HepG2 (cell line): ENCODE data around the gene AMOTL2. TPM values are rescaled to one million over a fixed set of nuclear protein-coding genes. Genes with fewer than 3 reads are reported as not detected.

Experiments used
- CEBPG ChIP-seq: IDR thresholded peaks from 2 replicates; pipeline ENCODE4 v1.6.1; 2016
- GPN1 ChIP-seq: sonication (generic); formaldehyde crosslinking; IDR thresholded peaks from 2 replicates; pipeline ENCODE4 v1.5.1; 2020; ENCODE audit warnings: missing genetic modification reagents, borderline replicate concordance
- HDAC2 ChIP-seq: sonication (generic); formaldehyde crosslinking; IDR thresholded peaks from 2 replicates; pipeline ENCODE4 v1.4.0; 2020; ENCODE audit warnings: missing genetic modification reagents
- KDM5B ChIP-seq: sonication (generic); formaldehyde crosslinking; IDR thresholded peaks from 2 replicates; pipeline ENCODE4 v1.4.0; 2020; ENCODE audit warnings: missing genetic modification reagents, mild to moderate bottlenecking, borderline replicate concordance
- KIAA2018 ChIP-seq: sonication (generic); formaldehyde crosslinking; IDR thresholded peaks from 2 replicates; pipeline ENCODE4 v1.5.0; 2020; ENCODE audit warnings: mild to moderate bottlenecking, missing genetic modification reagents, borderline replicate concordance
- KMT2A ChIP-seq: sonication (generic); formaldehyde crosslinking; IDR thresholded peaks from 2 replicates; pipeline ENCODE4 v1.4.0; 2020; ENCODE audit warnings: missing genetic modification reagents
- NAIF1 ChIP-seq: sonication (generic); formaldehyde crosslinking; IDR thresholded peaks from 2 replicates; pipeline ENCODE4 v1.5.0; 2020; ENCODE audit warnings: mild to moderate bottlenecking, missing genetic modification reagents, borderline replicate concordance
- ZBTB44 ChIP-seq: sonication (generic); formaldehyde crosslinking; IDR thresholded peaks from 2 replicates; pipeline ENCODE4 v1.4.0; 2020; ENCODE audit warnings: missing genetic modification reagents
- ZIK1 ChIP-seq: sonication (generic); formaldehyde crosslinking; IDR thresholded peaks from 2 replicates; pipeline ENCODE4 v1.5.0; 2020; ENCODE audit warnings: mild to moderate bottlenecking, low read depth, missing genetic modification reagents, borderline replicate concordance
- ZNF101 ChIP-seq: sonication (generic); formaldehyde crosslinking; IDR thresholded peaks from 2 replicates; pipeline ENCODE4 v1.4.0; 2020; ENCODE audit warnings: mild to moderate bottlenecking, low read depth, missing genetic modification reagents, borderline replicate concordance
- ZNF784 ChIP-seq: sonication (generic); formaldehyde crosslinking; IDR thresholded peaks from 2 replicates; pipeline ENCODE4 v1.5.1; 2020; ENCODE audit warnings: missing genetic modification reagents, mild to moderate bottlenecking, borderline replicate concordance
- ZUFSP ChIP-seq: sonication (generic); formaldehyde crosslinking; IDR thresholded peaks from 2 replicates; pipeline ENCODE4 v1.9.0; 2021; ENCODE audit warnings: missing genetic modification reagents, mild to moderate bottlenecking, borderline replicate concordance
- polyA plus RNA-seq, 8 experiments: library from polyadenylated mRNA; depleted of rRNA in 3 of 8; stranded (reverse) in 7 of 8; unstranded in 1 of 8; fragments of >200 nt; fragmentation: Illumina TruSeq in 4 of 8; extraction: Trizol in 4 of 8; gene quantifications; 2 replicates each; pipeline versions ENCODE4 v1.2.1 to v1.2.3, GENCODE V29; 2011 to 2016; ENCODE audit warnings: low read depth in 4 of 8, missing spikeins in 1 of 8, mixed read lengths in 1 of 8; ENCODE audit not compliant: insufficient read depth in 1 of 8
- total RNA-seq, 5 experiments: library from RNA; depleted of rRNA; stranded (reverse); fragments of >200 nt; fragmentation: Illumina TruSeq; extraction: Trizol; gene quantifications; 2 replicates each; pipeline ENCODE4 v1.2.3, GENCODE V29; 2016; ENCODE audit warnings: low read depth in 1 of 5

AMOTL2 gene
- total and polyA plus RNA-seq, 2 of the 13 experiments (the other 11 are each of a cell fraction or from before 2014, with no cell fraction given), result 17.3 to 18.5 TPM

- TF ChIP-seq KIAA2018 (CRISPR knock-in tag) (no peak), KMT2A (CRISPR knock-in tag) (no peak), ZUFSP (CRISPR knock-in tag) (no peak), GPN1 (CRISPR knock-in tag) (no peak), HDAC2 (0 out of 2 replicates have a peak, but pooled peaks have one; percentile 19), ZNF101 (CRISPR knock-in tag) (no peak), ZIK1 (CRISPR knock-in tag) (peak; percentile 71; the same call in 1 of the 2 replicates), ZNF784 (CRISPR knock-in tag) (no peak), KDM5B (CRISPR knock-in tag) (no peak), NAIF1 (CRISPR knock-in tag) (no peak), CEBPG (CRISPR knock-in tag) (no peak), ZBTB44 (CRISPR knock-in tag) (no peak)
Measured at GRCh38 chr3:134308350-134308891, 65.8 kb downstream of the AMOTL2 start (continued).
